ENCODE data around the gene PSTPIP1. TPM values are rescaled to one million over a fixed set of nuclear protein-coding genes. Genes with fewer than 3 reads are reported as not detected.

PSTPIP1 gene
- total and polyA plus RNA-seq, 2 experiments from 2014 or later = 0.80 to 3.7 TPM

- H2AFZ ChIP-seq = no peak overlapping the region
- H3K36me3 ChIP-seq (ENCODE audit: insufficient read depth) = no peaks in the 10 kb centered on the region
- peaks cover 10% of the 10 kb centered on the region for H3K27me3 Mint-ChIP-seq (ENCODE audit: insufficient read depth, low read depth, poor library complexity)
- no peak overlapping the region for H3K4me3 Mint-ChIP-seq
- H3K4me3 ChIP-seq = no peak overlapping the region
- H3K27ac Mint-ChIP-seq = no peak overlapping the region
- no peak for DNase-seq (ENCODE audit: low spot score)
- no peaks in the 10 kb centered on the region for H3K79me2 ChIP-seq (replicated peaks; ENCODE audit: insufficient read depth)
- no peaks in the 10 kb centered on the region for H3K4me1 ChIP-seq (ENCODE audit: insufficient read depth)
- H3K27me3 ChIP-seq (ENCODE audit: insufficient read depth) = no peaks in the 10 kb centered on the region
- H3F3A ChIP-seq (replicated peaks; ENCODE audit: low read depth) = no peaks in the 10 kb centered on the region
- TF ChIP-seq EZH2phosphoT487 (IDR thresholded peaks at IDR 0.05; ENCODE audit: unreplicated experiment) (no peak), CTCF (conservative IDR thresholded peaks at IDR 0.05; ENCODE audit: low read depth in 2 of 2) (no peak), CREB1 (CRISPR knock-in tag; IDR thresholded peaks at IDR 0.05; ENCODE audit: low read depth) (no peak), ZNF331 (CRISPR knock-in tag; IDR thresholded peaks at IDR 0.05; ENCODE audit: low read depth) (no peak), ZNF114 (CRISPR knock-in tag; IDR thresholded peaks at IDR 0.05) (no peak), ZNF462 (CRISPR knock-in tag; IDR thresholded peaks at IDR 0.05) (no peak)
- H3K9me2 ChIP-seq (ENCODE audit: insufficient read depth) = no peaks in the 10 kb centered on the region
- H3K4me1 Mint-ChIP-seq = no peaks in the 10 kb centered on the region; the same call in 2 of the 3 replicates
- no peaks in the 10 kb centered on the region for H3K9me3 Mint-ChIP-seq
- no peak for ATAC-seq
- no peak overlapping the region for H3K4me2 ChIP-seq
- no peaks in the 10 kb centered on the region for H3K36me3 Mint-ChIP-seq (ENCODE audit: low read depth)
- no peak overlapping the region for H3K27ac ChIP-seq (ENCODE audit: low read depth)
- no peaks in the 10 kb centered on the region for H4K20me1 ChIP-seq (replicated peaks; ENCODE audit: insufficient read depth)
Measured at GRCh38 chr15:77014132-77015081, 19.5 kb downstream of the PSTPIP1 start.
